GM23338 (cell line): ENCODE data around the gene SFR1. TPM values are rescaled to one million over a fixed set of nuclear protein-coding genes. Genes with fewer than 3 reads are reported as not detected.

Experiments
- ATAC-seq: fragments of 200-7000 bp; cut with Tn5 transposase; 3 replicates; pipeline ENCODE4 v1.9.1; 2020
- DNase-seq: peaks from one replicate; pipeline ENCODE4 v3.0.0-alpha.2; 2015; ENCODE audit warnings: low spot score
- H2AFZ ChIP-seq: fragments of 200-600 bp; sonication (generic); 2 replicates; pipeline ENCODE4 v1.8.0; 2016; ENCODE audit warnings: antibody characterized with exemption, mild to moderate bottlenecking, moderate library complexity
- H3F3A ChIP-seq: fragments of 200-600 bp; sonication (generic); replicated peaks from 2 replicates; pipeline ENCODE4 v1.8.0; 2017; ENCODE audit warnings: antibody characterized with exemption, mixed run types, low read depth
- H3K27ac ChIP-seq: fragments of 200-600 bp; sonication (generic); 2 replicates; pipeline ENCODE4 v1.6.1; 2016; ENCODE audit warnings: low read depth
- H3K27me3 ChIP-seq: fragments of 200-600 bp; sonication (generic); 2 replicates; pipeline ENCODE4 v1.8.0; 2016; ENCODE audit warnings: mild to moderate bottlenecking, mixed run types, moderate library complexity; ENCODE audit not compliant: insufficient read depth
- H3K36me3 ChIP-seq: fragments of 200-600 bp; sonication (generic); 2 replicates; pipeline ENCODE4 v1.8.0; 2016; ENCODE audit warnings: mild to moderate bottlenecking; ENCODE audit not compliant: insufficient read depth
- H3K4me1 ChIP-seq: fragments of 200-600 bp; sonication (generic); 2 replicates; pipeline ENCODE4 v1.8.0; 2016; ENCODE audit warnings: mild to moderate bottlenecking, moderate library complexity; ENCODE audit not compliant: insufficient read depth
- H3K4me2 ChIP-seq: fragments of 200-600 bp; sonication (generic); 2 replicates; pipeline ENCODE4 v1.7.1; 2017; ENCODE audit warnings: mixed run types
- H3K4me3 ChIP-seq: fragments of 200-600 bp; sonication (generic); 2 replicates; pipeline ENCODE4 v1.6.1; 2016; ENCODE audit warnings: mixed run types
- H3K79me2 ChIP-seq: fragments of 200-600 bp; sonication (generic); replicated peaks from 2 replicates; pipeline ENCODE4 v1.8.0; 2017; ENCODE audit warnings: mild to moderate bottlenecking; ENCODE audit not compliant: insufficient read depth
- H3K9me2 ChIP-seq: fragments of 200-600 bp; sonication (generic); 2 replicates; pipeline ENCODE4 v1.8.0; 2017; ENCODE audit not compliant: insufficient read depth
- H4K20me1 ChIP-seq: fragments of 200-600 bp; sonication (generic); replicated peaks from 2 replicates; pipeline ENCODE4 v1.8.0; 2017; ENCODE audit warnings: mild to moderate bottlenecking; ENCODE audit not compliant: insufficient read depth
- H3K27ac Mint-ChIP-seq: 2 replicates; pipeline ENCODE4 v1.8.0; 2020; ENCODE audit warnings: inconsistent platforms, mild to moderate bottlenecking, moderate library complexity, mixed read lengths
- H3K27me3 Mint-ChIP-seq: 3 replicates; pipeline ENCODE4 v1.8.0; 2022; ENCODE audit warnings: low read depth, mild to moderate bottlenecking, moderate library complexity, mixed read lengths, inconsistent platforms; ENCODE audit not compliant: insufficient read depth, poor library complexity
- H3K36me3 Mint-ChIP-seq: 3 replicates; pipeline ENCODE4 v1.8.0; 2021; ENCODE audit warnings: low read depth, mild to moderate bottlenecking, inconsistent platforms, moderate library complexity, mixed read lengths
- H3K4me1 Mint-ChIP-seq: 3 replicates; pipeline ENCODE4 v1.8.0; 2020; ENCODE audit warnings: mild to moderate bottlenecking, inconsistent platforms, mixed read lengths
- H3K4me3 Mint-ChIP-seq: 3 replicates; pipeline ENCODE4 v1.8.0; 2021; ENCODE audit warnings: moderate library complexity, mild to moderate bottlenecking, inconsistent platforms, mixed read lengths
- H3K9me3 Mint-ChIP-seq: 3 replicates; pipeline ENCODE4 v1.8.0; 2020; ENCODE audit warnings: moderate library complexity, mild to moderate bottlenecking, inconsistent platforms, mixed read lengths
- NANOG ChIP-seq: IDR thresholded peaks from 2 replicates; pipeline ENCODE4 v1.6.1; 2016; ENCODE audit warnings: antibody characterized with exemption, borderline replicate concordance
- ZNF331 ChIP-seq: fragments of 250-450 bp; sonication (Bioruptor Pico); IDR thresholded peaks from 2 replicates; pipeline ENCODE4 v1.5.0; 2020; ENCODE audit warnings: low read depth, mild to moderate bottlenecking, moderate library complexity
- polyA plus RNA-seq: library from polyadenylated mRNA; unstranded; fragments of >200 nt; fragmentation: Nextera tagmentation; extraction: Ambion mirVana; gene quantifications from 2 replicates; pipeline ENCODE4 v1.2.1, GENCODE V29; 2016
- total RNA-seq: library from RNA; depleted of rRNA; stranded (reverse); fragments of >200 nt; shearing (Covaris generic); gene quantifications from 2 replicates; pipeline ENCODE4 v1.2.3, GENCODE V29; 2014
- TF ChIP-seq, protein P1 (sequence below): IDR thresholded peaks from 2 replicates; pipeline ENCODE4 v1.6.1; 2016; ENCODE audit warnings: antibody characterized with exemption
- TF ChIP-seq, protein P2 (sequence below): fragments of 250-450 bp; sonication (Bioruptor Pico); IDR thresholded peaks from 2 replicates; pipeline ENCODE4 v1.5.0; 2020; ENCODE audit warnings: mild to moderate bottlenecking, moderate library complexity

The SFR1 gene
- total and polyA plus RNA-seq, 2 experiments from 2014 or later, result 8.3 to 13.0 TPM

DNA sequence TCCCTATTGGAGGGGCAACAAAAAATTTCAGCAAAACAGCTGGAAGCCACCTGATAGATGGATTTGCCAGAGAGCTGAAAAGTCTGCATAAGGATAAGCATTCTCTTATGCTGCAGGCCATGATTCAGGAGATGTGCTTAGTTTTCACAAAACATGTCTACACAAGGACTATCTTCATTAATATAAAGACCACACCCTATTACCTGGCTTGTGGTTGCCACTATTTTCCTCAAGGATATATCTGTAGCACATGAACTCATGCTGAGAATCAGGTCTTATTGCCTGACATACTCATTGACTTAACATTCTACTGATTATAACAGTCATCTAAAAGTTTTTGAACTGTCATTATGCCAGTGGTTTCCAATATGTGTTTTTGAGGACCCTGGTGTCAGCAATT lies 29.2 kb upstream of the SFR1 start:
- H3K9me2 ChIP-seq, result peaks cover 9% of the 10 kb centered on the region
- no peaks in the 10 kb centered on the region for H3K27me3 Mint-ChIP-seq
- no peak for ATAC-seq

More for the DNA sequence above, 29.2 kb upstream of the SFR1 start:
- H3K4me2 ChIP-seq, result no peak overlapping the region
- no peaks in the 10 kb centered on the region for H3K79me2 ChIP-seq
- H3K27me3 ChIP-seq, result no peaks in the 10 kb centered on the region
- no peaks in the 10 kb centered on the region for H3F3A ChIP-seq
- no peak for TF ChIP-seq NANOG
- TF ChIP-seq, protein P1, sequence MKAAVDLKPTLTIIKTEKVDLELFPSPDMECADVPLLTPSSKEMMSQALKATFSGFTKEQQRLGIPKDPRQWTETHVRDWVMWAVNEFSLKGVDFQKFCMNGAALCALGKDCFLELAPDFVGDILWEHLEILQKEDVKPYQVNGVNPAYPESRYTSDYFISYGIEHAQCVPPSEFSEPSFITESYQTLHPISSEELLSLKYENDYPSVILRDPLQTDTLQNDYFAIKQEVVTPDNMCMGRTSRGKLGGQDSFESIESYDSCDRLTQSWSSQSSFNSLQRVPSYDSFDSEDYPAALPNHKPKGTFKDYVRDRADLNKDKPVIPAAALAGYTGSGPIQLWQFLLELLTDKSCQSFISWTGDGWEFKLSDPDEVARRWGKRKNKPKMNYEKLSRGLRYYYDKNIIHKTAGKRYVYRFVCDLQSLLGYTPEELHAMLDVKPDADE, result no peak
- no peak for TF ChIP-seq ZNF331 (CRISPR knock-in tag)
- TF ChIP-seq, protein P2, sequence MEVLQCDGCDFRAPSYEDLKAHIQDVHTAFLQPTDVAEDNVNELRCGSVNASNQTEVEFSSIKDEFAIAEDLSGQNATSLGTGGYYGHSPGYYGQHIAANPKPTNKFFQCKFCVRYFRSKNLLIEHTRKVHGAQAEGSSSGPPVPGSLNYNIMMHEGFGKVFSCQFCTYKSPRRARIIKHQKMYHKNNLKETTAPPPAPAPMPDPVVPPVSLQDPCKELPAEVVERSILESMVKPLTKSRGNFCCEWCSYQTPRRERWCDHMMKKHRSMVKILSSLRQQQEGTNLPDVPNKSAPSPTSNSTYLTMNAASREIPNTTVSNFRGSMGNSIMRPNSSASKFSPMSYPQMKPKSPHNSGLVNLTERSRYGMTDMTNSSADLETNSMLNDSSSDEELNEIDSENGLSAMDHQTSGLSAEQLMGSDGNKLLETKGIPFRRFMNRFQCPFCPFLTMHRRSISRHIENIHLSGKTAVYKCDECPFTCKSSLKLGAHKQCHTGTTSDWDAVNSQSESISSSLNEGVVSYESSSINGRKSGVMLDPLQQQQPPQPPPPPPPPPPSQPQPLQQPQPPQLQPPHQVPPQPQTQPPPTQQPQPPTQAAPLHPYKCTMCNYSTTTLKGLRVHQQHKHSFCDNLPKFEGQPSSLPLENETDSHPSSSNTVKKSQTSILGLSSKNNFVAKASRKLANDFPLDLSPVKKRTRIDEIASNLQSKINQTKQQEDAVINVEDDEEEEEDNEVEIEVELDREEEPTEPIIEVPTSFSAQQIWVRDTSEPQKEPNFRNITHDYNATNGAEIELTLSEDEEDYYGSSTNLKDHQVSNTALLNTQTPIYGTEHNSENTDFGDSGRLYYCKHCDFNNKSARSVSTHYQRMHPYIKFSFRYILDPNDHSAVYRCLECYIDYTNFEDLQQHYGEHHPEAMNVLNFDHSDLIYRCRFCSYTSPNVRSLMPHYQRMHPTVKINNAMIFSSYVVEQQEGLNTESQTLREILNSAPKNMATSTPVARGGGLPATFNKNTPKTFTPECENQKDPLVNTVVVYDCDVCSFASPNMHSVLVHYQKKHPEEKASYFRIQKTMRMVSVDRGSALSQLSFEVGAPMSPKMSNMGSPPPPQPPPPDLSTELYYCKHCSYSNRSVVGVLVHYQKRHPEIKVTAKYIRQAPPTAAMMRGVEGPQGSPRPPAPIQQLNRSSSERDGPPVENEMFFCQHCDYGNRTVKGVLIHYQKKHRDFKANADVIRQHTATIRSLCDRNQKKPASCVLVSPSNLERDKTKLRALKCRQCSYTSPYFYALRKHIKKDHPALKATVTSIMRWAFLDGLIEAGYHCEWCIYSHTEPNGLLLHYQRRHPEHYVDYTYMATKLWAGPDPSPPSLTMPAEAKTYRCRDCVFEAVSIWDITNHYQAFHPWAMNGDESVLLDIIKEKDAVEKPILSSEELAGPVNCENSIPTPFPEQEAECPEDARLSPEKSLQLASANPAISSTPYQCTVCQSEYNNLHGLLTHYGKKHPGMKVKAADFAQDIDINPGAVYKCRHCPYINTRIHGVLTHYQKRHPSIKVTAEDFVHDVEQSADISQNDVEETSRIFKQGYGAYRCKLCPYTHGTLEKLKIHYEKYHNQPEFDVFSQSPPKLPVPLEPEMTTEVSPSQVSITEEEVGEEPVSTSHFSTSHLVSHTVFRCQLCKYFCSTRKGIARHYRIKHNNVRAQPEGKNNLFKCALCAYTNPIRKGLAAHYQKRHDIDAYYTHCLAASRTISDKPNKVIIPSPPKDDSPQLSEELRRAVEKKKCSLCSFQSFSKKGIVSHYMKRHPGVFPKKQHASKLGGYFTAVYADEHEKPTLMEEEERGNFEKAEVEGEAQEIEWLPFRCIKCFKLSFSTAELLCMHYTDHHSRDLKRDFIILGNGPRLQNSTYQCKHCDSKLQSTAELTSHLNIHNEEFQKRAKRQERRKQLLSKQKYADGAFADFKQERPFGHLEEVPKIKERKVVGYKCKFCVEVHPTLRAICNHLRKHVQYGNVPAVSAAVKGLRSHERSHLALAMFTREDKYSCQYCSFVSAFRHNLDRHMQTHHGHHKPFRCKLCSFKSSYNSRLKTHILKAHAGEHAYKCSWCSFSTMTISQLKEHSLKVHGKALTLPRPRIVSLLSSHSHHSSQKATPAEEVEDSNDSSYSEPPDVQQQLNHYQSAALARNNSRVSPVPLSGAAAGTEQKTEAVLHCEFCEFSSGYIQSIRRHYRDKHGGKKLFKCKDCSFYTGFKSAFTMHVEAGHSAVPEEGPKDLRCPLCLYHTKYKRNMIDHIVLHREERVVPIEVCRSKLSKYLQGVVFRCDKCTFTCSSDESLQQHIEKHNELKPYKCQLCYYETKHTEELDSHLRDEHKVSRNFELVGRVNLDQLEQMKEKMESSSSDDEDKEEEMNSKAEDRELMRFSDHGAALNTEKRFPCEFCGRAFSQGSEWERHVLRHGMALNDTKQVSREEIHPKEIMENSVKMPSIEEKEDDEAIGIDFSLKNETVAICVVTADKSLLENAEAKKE (CRISPR knock-in tag), result no peak
- peaks cover 13% of the 10 kb centered on the region for H3K4me1 ChIP-seq
- H3K4me3 ChIP-seq, result no peak overlapping the region
- no peak overlapping the region for H3K27ac Mint-ChIP-seq
- H4K20me1 ChIP-seq, result no peaks in the 10 kb centered on the region
- DNase-seq, result no peak
- H2AFZ ChIP-seq, result no peak overlapping the region
- H3K27ac ChIP-seq, result no peak overlapping the region
- H3K4me3 Mint-ChIP-seq, result no peak overlapping the region
- peaks cover 11% of the 10 kb centered on the region; the same call in 1 of the 3 replicates for H3K9me3 Mint-ChIP-seq
- H3K36me3 ChIP-seq, result no peaks in the 10 kb centered on the region; the same call in 1 of the 2 replicates
- peaks cover 13% of the 10 kb centered on the region for H3K4me1 Mint-ChIP-seq
- peaks cover 7% of the 10 kb centered on the region; the same call in 1 of the 3 replicates for H3K36me3 Mint-ChIP-seq
